GM19324 (cell line): ENCODE measurements around the gene ZSCAN5A.
"Not testable (repeated sequence)": the region's sequence is repeated elsewhere in the genome, so short reads cannot be mapped to it uniquely, and the experiment has no call there.

ENCODE experiments used
- ATAC-seq: cut with Tn5 transposase; IDR thresholded peaks from one replicate; pipeline ENCODE4 v1.9.1; 2021; ENCODE audit warnings: mild to moderate bottlenecking, moderate library complexity; ENCODE audit not compliant: unreplicated experiment, low FRiP score

The ZSCAN5A gene

GRCh38 chr19:56282809-56283208 is 31.8 kb downstream of the ZSCAN5A start:
- ATAC-seq = no peak

DNA sequence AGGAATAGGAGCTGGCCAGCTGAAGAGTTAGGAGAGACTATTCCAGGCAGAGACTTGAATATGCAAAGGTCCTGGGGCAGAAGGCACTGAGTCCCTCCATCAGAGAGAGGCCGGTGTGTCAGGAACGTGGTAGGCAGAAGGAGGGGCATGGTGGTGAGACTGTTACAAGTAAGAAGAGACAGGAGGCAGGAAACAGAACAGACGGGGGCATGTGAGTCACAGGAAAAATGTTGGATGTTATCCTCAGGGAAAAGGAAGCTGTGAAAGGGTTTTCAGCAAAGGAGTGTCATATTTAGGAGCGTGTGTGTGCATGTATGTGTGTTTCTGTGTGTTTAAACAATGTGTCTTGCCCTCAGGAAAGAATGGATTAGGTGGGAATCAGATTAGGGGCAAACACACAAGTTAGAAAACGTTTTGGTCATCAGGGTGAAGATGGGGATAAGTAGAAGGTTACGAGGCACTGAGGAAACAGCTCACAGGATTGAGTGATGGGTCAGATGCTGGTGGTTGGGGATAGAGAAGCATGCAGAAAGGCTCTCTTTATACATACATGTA is 41.0 kb downstream of the ZSCAN5A start:
- no peak for ATAC-seq

- no peak for ATAC-seq
Measured at GRCh38 chr19:56272161-56272798, 42.4 kb downstream of the ZSCAN5A start, which contains the start of gene EDDM13. TSS of gene EDDM13 (plus strand) at chr19:56272748. CDS start at chr19:56272835, 87 bp downstream.

- ATAC-seq = no peak
Measured at GRCh38 chr19:56271151-56271550, 43.5 kb downstream of the ZSCAN5A start.

DNA sequence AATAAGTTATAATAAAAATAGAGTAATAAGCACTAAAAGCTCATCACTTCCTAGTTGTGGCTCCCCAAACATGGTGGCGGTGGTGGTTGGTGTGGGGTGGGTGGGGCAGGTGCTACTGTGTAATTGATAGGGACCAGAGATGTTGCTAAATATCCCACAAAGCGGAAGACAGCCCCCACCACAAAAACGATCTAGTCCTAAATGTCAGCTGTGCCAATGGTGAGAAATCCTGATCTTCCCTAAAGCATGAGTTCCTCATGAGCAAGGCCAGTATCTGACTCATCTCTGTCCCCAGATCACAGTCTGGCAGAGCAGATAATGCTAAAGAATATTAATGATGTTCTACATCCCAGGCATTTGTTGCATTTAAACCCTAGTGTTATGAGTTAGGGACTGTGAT is 44.0 kb downstream of the ZSCAN5A start:
- ATAC-seq = no peak

DNA sequence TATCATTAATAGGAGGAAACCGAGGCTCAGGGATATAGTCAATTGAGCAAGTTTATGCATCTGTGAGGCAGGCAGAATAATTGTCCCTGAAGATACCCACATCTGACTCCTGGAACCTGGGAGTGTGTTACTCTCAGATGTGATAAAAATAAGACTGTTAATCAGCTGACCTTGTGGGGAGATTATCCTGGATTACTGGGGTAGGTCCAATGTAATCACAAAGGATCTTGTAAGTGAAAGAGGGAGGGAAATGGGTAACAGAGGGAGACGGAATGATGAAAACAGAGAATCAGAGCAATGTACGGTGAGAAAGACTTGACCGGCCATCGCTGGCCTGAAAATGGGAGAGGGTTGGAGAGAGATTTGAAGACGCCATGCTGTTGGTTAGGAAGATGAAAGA is 45.3 kb downstream of the ZSCAN5A start:
- no peak for ATAC-seq

- no peak for ATAC-seq
Measured at GRCh38 chr19:56266051-56266450, 48.6 kb downstream of the ZSCAN5A start.

GRCh38 chr19:56263319-56263718 is 51.3 kb downstream of the ZSCAN5A start:
- ATAC-seq = no peak

- ATAC-seq = not testable (repeated sequence)
Measured at GRCh38 chr19:56261932-56262331, 52.7 kb downstream of the ZSCAN5A start.

DNA sequence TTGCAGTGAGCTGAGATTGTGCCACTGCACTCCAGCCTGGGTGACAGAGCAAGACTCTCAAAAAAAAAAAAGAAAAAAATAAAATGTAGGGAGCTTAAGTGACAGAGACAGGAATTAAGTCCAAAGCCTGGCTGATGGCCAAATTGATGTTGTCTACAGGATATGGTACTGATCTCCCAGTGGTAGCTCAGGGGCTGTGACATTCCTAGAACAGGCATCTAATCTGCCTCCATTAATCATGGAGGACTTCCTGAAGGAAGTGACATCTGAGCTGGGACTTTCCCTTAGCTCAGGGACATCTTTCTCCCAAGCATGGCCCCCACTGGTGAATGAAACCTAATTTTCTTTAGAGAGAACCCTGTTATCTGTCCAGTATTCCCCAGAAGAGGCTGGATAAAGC is 53.5 kb downstream of the ZSCAN5A start:
- no peak for ATAC-seq

GRCh38 chr19:56258272-56258671 is 56.4 kb downstream of the ZSCAN5A start:
- ATAC-seq = no peak

GRCh38 chr19:56253737-56254136 is 60.9 kb downstream of the ZSCAN5A start:
- ATAC-seq = no peak

GRCh38 chr19:56252699-56253422 is 61.8 kb downstream of the ZSCAN5A start:
- no peak for ATAC-seq

GRCh38 chr19:56248736-56249338 is 65.8 kb downstream of the ZSCAN5A start:
- ATAC-seq = not testable (repeated sequence)

- not testable (repeated sequence) for ATAC-seq
Measured at GRCh38 chr19:56245764-56246163, 68.9 kb downstream of the ZSCAN5A start.

DNA sequence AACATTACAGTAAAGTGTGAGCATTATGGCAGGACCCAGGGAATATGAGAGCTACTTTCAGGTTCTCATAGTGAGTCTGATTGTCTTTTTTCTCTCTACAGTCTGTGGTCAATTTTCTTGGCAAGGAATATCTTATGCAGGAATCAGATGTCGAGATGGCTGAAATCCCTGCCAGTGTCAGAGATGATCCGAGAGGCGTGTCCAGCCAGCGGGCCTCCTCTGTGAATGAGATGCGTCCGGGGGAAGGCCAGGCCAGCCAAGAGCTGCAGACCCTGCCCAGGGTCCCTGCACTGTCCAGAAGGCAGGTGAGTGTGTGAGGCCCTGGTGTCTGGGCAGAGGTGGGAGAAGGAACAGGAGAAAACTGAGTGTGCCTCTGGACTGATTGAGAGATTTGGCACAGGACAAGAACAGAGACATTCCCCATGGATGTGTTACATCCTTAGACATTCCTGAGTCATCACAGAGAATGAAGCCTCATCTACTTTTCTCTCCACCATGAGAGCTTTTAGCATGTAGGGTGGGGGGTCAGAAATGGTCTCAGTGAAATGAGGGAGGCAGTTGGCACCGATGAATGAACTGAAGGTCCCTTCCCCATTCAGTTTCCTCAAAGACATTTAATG is 69.4 kb downstream of the ZSCAN5A start:
- no peak for ATAC-seq

- no peak for ATAC-seq
Measured at GRCh38 chr19:56223481-56223880, 91.2 kb downstream of the ZSCAN5A start.

DNA sequence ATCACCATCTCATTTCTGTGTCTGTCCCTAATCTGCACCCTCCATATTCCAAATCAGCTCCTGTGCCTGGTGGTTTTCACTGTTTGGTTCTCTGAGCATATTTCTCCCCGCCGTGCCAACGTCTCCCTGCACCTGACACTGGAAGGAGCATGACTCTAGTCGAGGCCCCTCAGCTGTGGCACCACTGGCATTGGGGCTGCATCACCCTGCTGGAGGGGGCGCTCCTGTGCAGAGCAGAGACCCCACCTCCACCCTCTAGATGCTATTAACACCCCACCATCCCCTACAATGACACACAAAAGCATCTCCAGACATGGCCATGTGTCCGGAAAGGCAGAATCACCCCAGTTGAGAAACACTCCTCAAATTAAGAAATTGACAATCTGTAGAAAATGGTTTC is 91.7 kb downstream of the ZSCAN5A start:
- ATAC-seq = no peak

DNA sequence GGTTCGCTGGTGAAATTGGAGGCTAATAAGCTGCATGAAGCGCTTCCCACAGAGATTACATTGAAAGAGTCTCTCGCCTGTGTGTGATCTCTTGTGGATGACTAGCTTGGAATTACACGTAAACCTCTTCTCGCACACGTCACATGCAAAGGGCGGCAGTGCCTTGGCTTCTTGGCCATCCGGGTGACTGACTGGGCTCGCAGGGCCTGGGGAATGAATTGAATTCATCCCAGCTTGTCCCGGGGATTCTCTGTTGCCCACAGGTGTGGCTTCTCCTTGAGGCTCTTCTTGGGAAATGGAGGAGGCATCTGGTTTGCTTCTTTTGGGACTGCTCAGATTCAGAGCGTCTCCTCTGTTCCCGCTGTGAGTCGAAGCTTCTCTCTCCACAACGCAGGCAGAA is 92.8 kb downstream of the ZSCAN5A start:
- no peak for ATAC-seq

- ATAC-seq = not testable (repeated sequence)
Measured at GRCh38 chr19:56221442-56221841, 93.2 kb downstream of the ZSCAN5A start.

DNA sequence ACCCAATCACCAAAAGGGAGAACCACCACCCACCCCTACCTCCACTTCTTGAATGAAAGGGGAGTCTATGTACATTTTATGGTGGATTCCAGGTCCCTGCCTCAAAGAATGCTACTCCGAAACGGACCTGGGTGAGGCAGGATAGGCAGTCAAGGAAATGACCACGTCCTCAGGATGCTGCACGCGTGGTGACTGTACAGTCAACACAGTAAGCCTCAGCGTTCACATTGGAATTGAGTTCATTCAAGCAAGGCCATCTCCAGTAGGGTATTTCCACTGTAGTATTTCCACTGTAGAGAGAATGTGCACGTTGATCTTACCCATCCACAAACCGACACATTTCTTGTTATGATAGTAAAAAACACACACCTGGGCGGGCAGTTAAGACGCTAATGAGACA is 95.7 kb downstream of the ZSCAN5A start:
- no peak for ATAC-seq
